Osteoblast (primary cell): Measurements from ENCODE around the gene TBC1D4. TPM values are rescaled to one million over a fixed set of nuclear protein-coding genes. Genes with fewer than 3 reads are reported as not detected.

Source experiments
- DNase-seq: peaks from one replicate; pipeline ENCODE4 v3.0.0; 2011; ENCODE audit warnings: low spot score, mixed read lengths; ENCODE audit not compliant: insufficient read length; ENCODE audit errors: missing footprints
- H2AFZ ChIP-seq: 2 replicates; pipeline ENCODE4 v1.6.0; 2011; ENCODE audit warnings: mild to moderate bottlenecking, low read length
- H3K27ac ChIP-seq: 2 replicates; pipeline ENCODE4 v1.5.1; 2011; ENCODE audit warnings: mild to moderate bottlenecking, low read depth, low read length, moderate library complexity
- H3K27me3 ChIP-seq: 2 replicates; pipeline ENCODE4 v1.6.0; 2012; ENCODE audit warnings: mild to moderate bottlenecking, control low read depth, inconsistent platforms, low read length, moderate library complexity; ENCODE audit not compliant: insufficient read depth
- H3K36me3 ChIP-seq: 2 replicates; pipeline ENCODE4 v1.5.1; 2011; ENCODE audit warnings: mild to moderate bottlenecking, low read length, control low read depth, moderate library complexity; ENCODE audit not compliant: insufficient read depth
- H3K4me1 ChIP-seq: 2 replicates; pipeline ENCODE4 v1.5.1; 2011; ENCODE audit warnings: mild to moderate bottlenecking, low read length, control low read depth, moderate library complexity; ENCODE audit not compliant: insufficient read depth
- H3K4me2 ChIP-seq: 2 replicates; pipeline ENCODE4 v1.6.0; 2011; ENCODE audit warnings: mild to moderate bottlenecking, low read length; ENCODE audit not compliant: insufficient read depth
- H3K4me3 ChIP-seq: fragments of 200-600 bp; sonication (generic); 3 replicates; pipeline ENCODE4 v1.5.1; 2012; ENCODE audit warnings: mild to moderate bottlenecking, low read length, inconsistent platforms; ENCODE audit not compliant: insufficient read depth
- H3K79me2 ChIP-seq: 2 replicates; pipeline ENCODE4 v1.6.0; 2012; ENCODE audit warnings: mild to moderate bottlenecking, low read length, control low read depth, inconsistent platforms; ENCODE audit not compliant: insufficient read depth
- H3K9me3 ChIP-seq: 2 replicates; pipeline ENCODE4 v1.5.1; 2011; ENCODE audit warnings: low read depth, low read length, control low read depth
- H4K20me1 ChIP-seq: 2 replicates; pipeline ENCODE4 v1.6.0; 2012; ENCODE audit warnings: mild to moderate bottlenecking, low read length, control low read depth; ENCODE audit not compliant: insufficient read depth
- CTCF ChIP-seq: IDR thresholded peaks from 2 replicates; pipeline ENCODE4 v1.5.1; 2011; ENCODE audit warnings: mild to moderate bottlenecking, low read depth, low read length, moderate library complexity; ENCODE audit errors: extremely low read depth
- total RNA-seq: library from RNA; depleted of rRNA; stranded (reverse); fragments of >200 nt; gene quantifications from 2 replicates; pipeline ENCODE4 v1.2.3, GENCODE V29; 2012

TBC1D4 gene
- total RNA-seq, 1 donor: 19.5 TPM

GRCh38 chr13:75508002-75508548, 26.1 kb upstream of the TBC1D4 start:
- Histone ChIP-seq H2AFZ (no peak overlapping the region), H3K9me3 (no peaks in the 10 kb centered on the region), H3K4me2 (no peak overlapping the region), H3K4me3 (no peak overlapping the region), H3K79me2 (no peaks in the 10 kb centered on the region), H4K20me1 (no peaks in the 10 kb centered on the region), H3K4me1 (no peaks in the 10 kb centered on the region), H3K27me3 (no peaks in the 10 kb centered on the region), H3K27ac (no peak overlapping the region), H3K36me3 (no peaks in the 10 kb centered on the region)
- DNase-seq: no peak
- no peak for TF ChIP-seq CTCF

DNA sequence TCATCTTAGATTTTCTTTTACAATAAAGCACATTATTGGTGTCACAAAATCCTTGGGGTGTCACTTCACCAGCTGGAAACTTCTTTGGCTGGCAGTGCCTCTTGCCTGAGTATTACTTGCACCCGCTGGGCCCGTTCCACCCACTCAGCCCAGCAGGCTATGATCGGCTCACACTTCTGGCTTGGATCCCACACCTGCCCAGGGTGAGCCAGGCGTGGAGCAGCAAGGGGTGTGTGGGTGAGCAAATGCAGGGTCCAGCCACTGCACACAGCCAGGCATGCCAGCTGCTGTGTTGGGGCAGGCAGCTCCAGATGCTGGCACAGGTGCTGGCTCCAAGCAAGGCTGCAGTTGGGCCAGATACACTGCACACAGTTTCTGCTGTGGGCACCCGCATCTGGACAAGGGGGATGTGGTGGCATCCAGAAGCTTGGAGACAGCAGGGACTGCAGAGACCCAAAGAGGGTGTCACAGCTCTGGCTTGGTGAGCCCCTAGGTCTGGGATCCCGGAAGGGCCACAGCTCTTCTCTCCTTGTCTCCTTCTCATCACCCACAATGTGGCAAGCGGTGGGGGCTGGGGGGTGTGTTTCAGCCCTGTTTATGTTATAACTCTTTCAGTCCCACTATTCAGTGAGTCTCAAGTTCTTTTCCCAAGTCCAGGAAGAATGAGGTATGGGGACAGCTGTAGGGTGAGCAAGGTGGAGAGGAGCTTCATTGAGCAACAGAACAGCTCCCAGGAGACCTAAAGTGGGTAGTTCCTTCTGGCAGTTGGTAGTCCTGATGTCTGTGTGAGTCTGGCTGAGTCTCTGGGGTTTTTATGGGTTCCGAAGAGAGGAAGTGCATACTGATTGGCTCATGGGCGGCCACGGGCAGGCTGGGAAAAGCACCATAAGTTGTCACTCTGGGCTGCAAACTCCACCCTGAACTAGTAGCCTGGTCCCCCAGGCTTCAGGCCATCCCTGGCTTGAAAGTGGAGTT, 25.3 kb upstream of the TBC1D4 start:
- Histone ChIP-seq H3K79me2 (no peaks in the 10 kb centered on the region), H3K27me3 (no peaks in the 10 kb centered on the region), H3K9me3 (no peaks in the 10 kb centered on the region), H3K4me1 (no peaks in the 10 kb centered on the region), H3K36me3 (no peaks in the 10 kb centered on the region), H2AFZ (no peak overlapping the region), H3K4me2 (no peak overlapping the region), H3K27ac (no peak overlapping the region), H3K4me3 (no peak overlapping the region), H4K20me1 (no peaks in the 10 kb centered on the region)
- no peak for TF ChIP-seq CTCF
- DNase-seq: no peak

DNA sequence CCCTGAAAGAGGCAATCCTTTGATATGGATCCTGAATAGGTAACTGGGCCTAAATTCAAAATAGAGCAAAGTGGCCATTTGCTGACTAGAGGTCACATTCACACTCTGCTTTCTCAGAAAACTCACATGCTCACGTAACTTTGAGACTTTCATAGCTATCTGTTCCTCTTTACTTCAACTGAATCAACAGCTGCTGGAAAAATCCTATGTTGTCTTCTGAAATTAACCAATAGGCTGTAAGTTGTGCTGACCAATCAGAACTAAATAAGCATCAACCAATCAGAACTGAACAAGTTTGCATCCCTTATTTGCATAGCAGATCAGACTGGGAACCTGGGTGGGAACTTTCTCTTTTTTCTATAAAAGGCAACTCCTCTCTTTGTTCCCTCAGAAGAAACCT, 24.0 kb upstream of the TBC1D4 start:
- Histone ChIP-seq H2AFZ (no peak overlapping the region), H4K20me1 (no peaks in the 10 kb centered on the region), H3K27me3 (no peaks in the 10 kb centered on the region), H3K4me2 (no peak overlapping the region), H3K4me3 (no peak overlapping the region), H3K27ac (no peak overlapping the region), H3K9me3 (no peaks in the 10 kb centered on the region), H3K79me2 (no peaks in the 10 kb centered on the region), H3K4me1 (no peaks in the 10 kb centered on the region), H3K36me3 (no peaks in the 10 kb centered on the region)
- TF ChIP-seq CTCF: no peak
- no peak for DNase-seq

DNA sequence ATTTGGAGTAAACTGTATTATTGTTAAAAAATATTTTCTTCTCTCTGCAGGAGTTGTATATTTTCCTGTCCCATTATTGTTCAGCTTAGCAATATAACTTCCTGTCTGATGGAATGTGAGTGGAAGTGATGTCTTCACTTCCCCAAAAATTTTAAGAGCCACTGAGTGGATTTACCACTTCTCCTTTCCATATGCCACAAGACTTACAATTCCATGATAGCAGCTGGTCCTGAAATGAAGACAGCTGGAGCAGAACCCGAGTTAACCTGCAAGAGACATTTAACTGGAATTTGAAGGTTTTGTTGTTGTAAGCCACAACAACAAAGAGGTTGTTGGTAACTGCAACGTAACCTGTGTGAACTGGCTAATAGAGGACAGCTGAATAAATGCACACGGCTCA, 23.4 kb upstream of the TBC1D4 start:
- Histone ChIP-seq H3K9me3 (no peaks in the 10 kb centered on the region), H3K79me2 (no peaks in the 10 kb centered on the region), H4K20me1 (no peaks in the 10 kb centered on the region), H2AFZ (no peak overlapping the region), H3K4me1 (no peaks in the 10 kb centered on the region), H3K4me2 (no peak overlapping the region), H3K27me3 (no peaks in the 10 kb centered on the region), H3K27ac (no peak overlapping the region), H3K36me3 (no peaks in the 10 kb centered on the region), H3K4me3 (no peak overlapping the region)
- DNase-seq: no peak
- no peak for TF ChIP-seq CTCF
